Sigmoid colon (tissue), 7 donors: ENCODE measurements around the gene PFKM. TPM values are rescaled to one million over a fixed set of nuclear protein-coding genes. Genes with fewer than 3 reads are reported as not detected.

Experiments
- DNase-seq: peaks from one replicate; pipeline ENCODE4 v3.0.0-alpha.2; 2019
- H3K27ac ChIP-seq, 4 donors: fragments of 200-600 bp; sonication (generic); one replicate each; pipeline ENCODE4 v1.5.1; 2016 to 2019; ENCODE audit warnings: mild to moderate bottlenecking in 1 of 4
- H3K27me3 ChIP-seq, 3 donors: fragments of 200-600 bp; sonication (generic); one replicate each; pipeline ENCODE4 v1.5.1; 2019; ENCODE audit warnings: mild to moderate bottlenecking in 1 of 3
- H3K36me3 ChIP-seq, 4 donors: fragments of 200-600 bp; sonication (generic); one replicate each; pipeline ENCODE4 v1.5.1; 2016 to 2019
- H3K4me1 ChIP-seq, 4 donors: fragments of 200-600 bp; sonication (generic); one replicate each; pipeline ENCODE4 v1.5.1; 2017 to 2019
- H3K4me3 ChIP-seq, 4 donors: fragments of 200-600 bp; sonication (generic); one replicate each; pipeline ENCODE4 v1.5.1; 2017 to 2019; ENCODE audit warnings: mild to moderate bottlenecking in 2 of 4, moderate library complexity in 1 of 4
- H3K9me3 ChIP-seq, 4 donors: fragments of 200-600 bp in 3 of 4; sonication (generic) in 3 of 4; one replicate each; pipeline versions ENCODE4 v1.5.1 to v1.6.1; 2013 to 2019
- CTCF ChIP-seq, 4 experiments: fragments of 450-650 bp in 3 of 4; fragments of 200-600 bp in 1 of 4; IDR thresholded peaks; one replicate each; pipeline ENCODE4 v1.5.1; 2016 to 2019; ENCODE audit warnings: antibody characterized with exemption in 4 of 4, mild to moderate bottlenecking in 3 of 4, moderate library complexity in 2 of 4
- EP300 ChIP-seq, 4 donors: sonication (generic); formaldehyde crosslinking; IDR thresholded peaks; one replicate each; pipeline ENCODE4 v1.6.1; 2017; ENCODE audit warnings: antibody characterized with exemption in 4 of 4
- POLR2A ChIP-seq, 2 donors: fragments of 450-650 bp; IDR thresholded peaks; one replicate each; pipeline ENCODE4 v1.6.1; 2016; ENCODE audit warnings: antibody characterized with exemption in 2 of 2, mild to moderate bottlenecking in 2 of 2, moderate library complexity in 2 of 2
- POLR2AphosphoS5 ChIP-seq, 4 donors: sonication (generic); formaldehyde crosslinking; IDR thresholded peaks; one replicate each; pipeline ENCODE4 v1.6.1; 2017; ENCODE audit warnings: antibody characterized with exemption in 4 of 4
- WGBS, 2 donors: extraction: QIAGEN DNeasy Blood & Tissue Kit; methylation state at CpG; one replicate each; pipeline ENCODE4 v1.1.7; 2013; 5-methylcytosine and 5-hydroxymethylcytosine counted together
- intact Hi-C: fragments of 100-400 bp; cut with DNase I; formaldehyde crosslinking; loops from one replicate; pipeline ENCODE4 v1.15.1; 2023
- polyA plus RNA-seq, 3 donors: library from polyadenylated mRNA; stranded (reverse); fragments of 200-250 nt; gene quantifications; one replicate each; pipeline ENCODE4 v1.2.3, GENCODE V29; 2013
- total RNA-seq, 4 donors: library from RNA; depleted of rRNA; stranded (reverse); fragments of >200 nt; gene quantifications; one replicate each; pipeline ENCODE4 v1.1.0, GENCODE V29; 2016
- donor health status: healthy with polysubstance abuse.
- donor health status: Bipolar disorder and iron deficiency.
- donor health status: healthy.

PFKM gene
- total and polyA plus RNA-seq, 7 donors = 15.6 to 70.6 (median 59.2) TPM

- TF ChIP-seq POLR2A (IDR thresholded peaks at IDR 0.05) (no peak), CTCF (IDR thresholded peaks at IDR 0.05) (no peak), POLR2AphosphoS5 (IDR thresholded peaks at IDR 0.05) (no peak), EP300 (IDR thresholded peaks at IDR 0.05) (no peak)
- no peaks in the 10 kb centered on the region for H3K4me1 ChIP-seq
- peaks cover 5 to 29% (median 11%) of the 10 kb centered on the region in 3 donors for H3K27me3 ChIP-seq
- no peak for DNase-seq
- 62 to 64% methylated on average over 3 of the region's 3 CpGs for WGBS, 2 donors
- no peak overlapping the region for H3K27ac ChIP-seq
- H3K4me3 ChIP-seq = no peak overlapping the region
- intact Hi-C loops = no loop called here
- H3K36me3 ChIP-seq = no peaks in the 10 kb centered on the region
- H3K9me3 ChIP-seq = no peaks in the 10 kb centered on the region
Observed at GRCh38 chr12:48175613-48176416, 56.7 kb downstream of the PFKM start.

- Histone ChIP-seq H3K36me3 (no peaks in the 10 kb centered on the region), H3K27me3 (peaks cover 5 to 34% (median 11%) of the 10 kb centered on the region in 3 donors), H3K4me1 (no peaks in the 10 kb centered on the region), H3K9me3 (no peaks in the 10 kb centered on the region), H3K27ac (no peak overlapping the region), H3K4me3 (no peak overlapping the region)
- DNase-seq = no peak
- TF ChIP-seq POLR2A (IDR thresholded peaks at IDR 0.05) (no peak), CTCF (IDR thresholded peaks at IDR 0.05) (no peak), EP300 (IDR thresholded peaks at IDR 0.05) (no peak), POLR2AphosphoS5 (IDR thresholded peaks at IDR 0.05) (no peak)
- intact Hi-C loops = no loop called here
Observed at GRCh38 chr12:48176417-48176751, 57.2 kb downstream of the PFKM start.

GRCh38 chr12:48177982-48178381, 58.8 kb downstream of the PFKM start:
- Histone ChIP-seq H3K9me3 (no peaks in the 10 kb centered on the region), H3K27ac (no peak overlapping the region), H3K27me3 (peaks cover 5 to 50% (median 16%) of the 10 kb centered on the region in 3 donors), H3K36me3 (no peaks in the 10 kb centered on the region), H3K4me1 (peaks cover 0 to 7% (median 7%) of the 10 kb centered on the region in 4 donors), H3K4me3 (no peak overlapping the region)
- DNase-seq = no peak
- intact Hi-C loops = no loop called here
- TF ChIP-seq POLR2A (IDR thresholded peaks at IDR 0.05) (no peak), POLR2AphosphoS5 (IDR thresholded peaks at IDR 0.05) (no peak), CTCF (IDR thresholded peaks at IDR 0.05) (no peak), EP300 (IDR thresholded peaks at IDR 0.05) (no peak)
- 64 to 76% methylated on average over 4 of the region's 4 CpGs for WGBS, 2 donors

- Histone ChIP-seq H3K27ac (no peak overlapping the region), H3K4me1 (peaks cover 0 to 22% (median 21%) of the 10 kb centered on the region in 4 donors), H3K36me3 (no peaks in the 10 kb centered on the region), H3K9me3 (no peaks in the 10 kb centered on the region), H3K4me3 (no peak overlapping the region), H3K27me3 (peaks cover 15 to 65% (median 25%) of the 10 kb centered on the region in 3 donors)
- intact Hi-C loops = no loop called here
- no peak for DNase-seq
- TF ChIP-seq EP300 (IDR thresholded peaks at IDR 0.05) (no peak), POLR2A (IDR thresholded peaks at IDR 0.05) (no peak)
- WGBS, 2 donors = 95 to 96% methylated on average over 1 of the region's 1 CpG
Observed at GRCh38 chr12:48179466-48179865, 60.3 kb downstream of the PFKM start.

- intact Hi-C loops = no loop called here
Observed at GRCh38 chr12:48180424-48180823, 61.3 kb downstream of the PFKM start.

More at GRCh38 chr12:48180424-48180823, 61.3 kb downstream of the PFKM start:
- 84 to 90% methylated on average over 1 of the region's 1 CpG for WGBS, 2 donors
- Histone ChIP-seq H3K4me1 (peaks cover 0 to 28% (median 23%) of the 10 kb centered on the region in 4 donors), H3K36me3 (no peaks in the 10 kb centered on the region), H3K9me3 (no peaks in the 10 kb centered on the region), H3K4me3 (no peak overlapping the region), H3K27me3 (peaks cover 21 to 75% (median 29%) of the 10 kb centered on the region in 3 donors), H3K27ac (no peak overlapping the region)
- no peak for TF ChIP-seq POLR2AphosphoS5 (IDR thresholded peaks at IDR 0.05)
- TF ChIP-seq CTCF (IDR thresholded peaks at IDR 0.05) = no peak
- no peak for TF ChIP-seq POLR2A (IDR thresholded peaks at IDR 0.05)
- TF ChIP-seq EP300 (IDR thresholded peaks at IDR 0.05) = no peak
- DNase-seq = no peak
